ENCODE data around the gene BUD31. TPM values are rescaled to one million over a fixed set of nuclear protein-coding genes. Genes with fewer than 3 reads are reported as not detected.

BUD31 gene
- total and polyA plus RNA-seq, 9 of the 15 experiments (the other 6 are each of a cell fraction or from before 2014, with no cell fraction given), result 105 to 342 (median 247) TPM

DNA sequence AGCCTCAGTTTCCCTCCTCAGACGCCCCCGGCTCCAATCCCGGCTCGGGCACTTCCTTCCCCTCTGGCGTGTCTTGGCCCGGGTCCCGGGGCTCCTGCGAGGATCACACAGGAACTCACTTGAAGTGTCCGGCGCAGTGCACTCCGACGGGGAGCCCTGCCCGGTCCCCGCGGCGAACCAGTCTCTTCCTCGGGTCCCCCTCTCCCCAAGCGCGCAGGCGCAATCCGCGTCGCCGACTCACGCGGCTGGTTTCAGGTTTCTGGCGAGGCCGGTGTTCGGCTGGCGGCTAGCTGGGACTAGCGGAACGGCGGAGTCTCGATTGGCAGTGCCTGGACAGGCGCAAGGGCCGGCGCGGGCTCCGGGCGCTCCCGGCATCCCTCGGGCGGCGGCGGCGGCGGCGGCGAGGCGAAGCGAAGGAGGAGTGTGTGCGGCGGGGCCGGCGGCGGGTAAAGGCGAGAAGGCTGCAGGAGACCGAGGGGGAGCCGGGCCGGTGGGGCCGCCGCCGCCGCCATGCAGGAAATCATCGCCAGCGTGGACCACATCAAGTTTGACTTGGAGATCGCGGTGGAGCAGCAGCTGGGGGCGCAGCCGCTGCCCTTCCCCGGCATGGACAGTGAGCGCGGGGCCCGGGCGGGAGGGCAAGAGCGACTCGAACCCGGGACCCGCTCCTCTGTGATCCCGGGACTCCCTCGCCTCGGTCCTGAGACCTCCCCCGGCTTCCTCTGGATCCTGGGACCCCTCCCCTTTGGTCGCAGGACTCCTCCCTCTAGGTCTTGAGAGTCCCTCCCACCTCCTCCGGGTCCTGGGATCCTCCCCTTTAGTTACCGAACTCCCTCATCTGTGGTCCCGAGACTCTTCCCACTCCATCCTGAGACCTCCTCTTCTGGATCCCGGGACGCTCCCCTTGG lies 30.1 kb downstream of the BUD31 start, which contains the start of the genes CPSF4 and PTCD1 (continued):
- peak; percentile 55 for TF ChIP-seq SOX6 (IDR thresholded peaks at IDR 0.05)
- TF ChIP-seq PHF20 (IDR thresholded peaks at IDR 0.05; ENCODE audit: partially characterized antibody), result no peak
- no peak for TF ChIP-seq ZNF184 (CRISPR knock-in tag; IDR thresholded peaks at IDR 0.05)
- TF ChIP-seq PRMT5 (CRISPR knock-in tag; IDR thresholded peaks at IDR 0.05), result no peak
- TF ChIP-seq SAFB (IDR thresholded peaks at IDR 0.05; ENCODE audit: borderline replicate concordance, low read depth, low read length), result no peak
- TF ChIP-seq, protein P1, sequence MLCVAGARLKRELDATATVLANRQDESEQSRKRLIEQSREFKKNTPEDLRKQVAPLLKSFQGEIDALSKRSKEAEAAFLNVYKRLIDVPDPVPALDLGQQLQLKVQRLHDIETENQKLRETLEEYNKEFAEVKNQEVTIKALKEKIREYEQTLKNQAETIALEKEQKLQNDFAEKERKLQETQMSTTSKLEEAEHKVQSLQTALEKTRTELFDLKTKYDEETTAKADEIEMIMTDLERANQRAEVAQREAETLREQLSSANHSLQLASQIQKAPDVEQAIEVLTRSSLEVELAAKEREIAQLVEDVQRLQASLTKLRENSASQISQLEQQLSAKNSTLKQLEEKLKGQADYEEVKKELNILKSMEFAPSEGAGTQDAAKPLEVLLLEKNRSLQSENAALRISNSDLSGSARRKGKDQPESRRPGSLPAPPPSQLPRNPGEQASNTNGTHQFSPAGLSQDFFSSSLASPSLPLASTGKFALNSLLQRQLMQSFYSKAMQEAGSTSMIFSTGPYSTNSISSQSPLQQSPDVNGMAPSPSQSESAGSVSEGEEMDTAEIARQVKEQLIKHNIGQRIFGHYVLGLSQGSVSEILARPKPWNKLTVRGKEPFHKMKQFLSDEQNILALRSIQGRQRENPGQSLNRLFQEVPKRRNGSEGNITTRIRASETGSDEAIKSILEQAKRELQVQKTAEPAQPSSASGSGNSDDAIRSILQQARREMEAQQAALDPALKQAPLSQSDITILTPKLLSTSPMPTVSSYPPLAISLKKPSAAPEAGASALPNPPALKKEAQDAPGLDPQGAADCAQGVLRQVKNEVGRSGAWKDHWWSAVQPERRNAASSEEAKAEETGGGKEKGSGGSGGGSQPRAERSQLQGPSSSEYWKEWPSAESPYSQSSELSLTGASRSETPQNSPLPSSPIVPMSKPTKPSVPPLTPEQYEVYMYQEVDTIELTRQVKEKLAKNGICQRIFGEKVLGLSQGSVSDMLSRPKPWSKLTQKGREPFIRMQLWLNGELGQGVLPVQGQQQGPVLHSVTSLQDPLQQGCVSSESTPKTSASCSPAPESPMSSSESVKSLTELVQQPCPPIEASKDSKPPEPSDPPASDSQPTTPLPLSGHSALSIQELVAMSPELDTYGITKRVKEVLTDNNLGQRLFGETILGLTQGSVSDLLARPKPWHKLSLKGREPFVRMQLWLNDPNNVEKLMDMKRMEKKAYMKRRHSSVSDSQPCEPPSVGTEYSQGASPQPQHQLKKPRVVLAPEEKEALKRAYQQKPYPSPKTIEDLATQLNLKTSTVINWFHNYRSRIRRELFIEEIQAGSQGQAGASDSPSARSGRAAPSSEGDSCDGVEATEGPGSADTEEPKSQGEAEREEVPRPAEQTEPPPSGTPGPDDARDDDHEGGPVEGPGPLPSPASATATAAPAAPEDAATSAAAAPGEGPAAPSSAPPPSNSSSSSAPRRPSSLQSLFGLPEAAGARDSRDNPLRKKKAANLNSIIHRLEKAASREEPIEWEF (CRISPR knock-in tag; IDR thresholded peaks at IDR 0.05), result no peak
- TF ChIP-seq DMBX1 (CRISPR knock-in tag; IDR thresholded peaks at IDR 0.05; ENCODE audit: borderline replicate concordance), result peak; percentile 69
- TF ChIP-seq CXXC5 (CRISPR knock-in tag; IDR thresholded peaks at IDR 0.05), result peak; percentile 98
- TF ChIP-seq FOXK1 (CRISPR knock-in tag; IDR thresholded peaks at IDR 0.05; ENCODE audit: borderline replicate concordance), result no peak
- TF ChIP-seq ZNF695 (CRISPR knock-in tag; IDR thresholded peaks at IDR 0.05), result no peak
- peak; percentile 51; the same call in 1 of the 2 replicates for TF ChIP-seq ZNF436 (CRISPR knock-in tag; IDR thresholded peaks at IDR 0.05)
- peak; percentile 76 to 89; a peak in 3 of 4 replicates for TF ChIP-seq NONO (IDR thresholded peaks at IDR 0.05; ENCODE audit: low read depth in 2 of 2, low read length in 1 of 2)
- no peak for TF ChIP-seq HEY1 (CRISPR knock-in tag; IDR thresholded peaks at IDR 0.05; ENCODE audit: borderline replicate concordance)
- TF ChIP-seq MAFG (tag; conservative IDR thresholded peaks at IDR 0.05), result no peak
- peak; percentile 74 for TF ChIP-seq NR2C2 (CRISPR knock-in tag; IDR thresholded peaks at IDR 0.05)
- TF ChIP-seq NR2C2 (tag; IDR thresholded peaks at IDR 0.05), result peak; percentile 64; the same call in 1 of the 2 replicates
- no peak for TF ChIP-seq NR2C1 (IDR thresholded peaks at IDR 0.05)
- TF ChIP-seq NR2C1 (tag; IDR thresholded peaks at IDR 0.05), result no peak
- TF ChIP-seq EP300 (IDR thresholded peaks at IDR 0.05; ENCODE audit: low read length), result 0 out of 2 replicates have a peak, but pooled peaks have one; percentile 56
- no peak for TF ChIP-seq ELF2 (CRISPR knock-in tag; IDR thresholded peaks at IDR 0.05)
- no peak for TF ChIP-seq ZNF79 (CRISPR knock-in tag; IDR thresholded peaks at IDR 0.05; ENCODE audit: low read depth)
- TF ChIP-seq TBL1XR1 (IDR thresholded peaks at IDR 0.05; ENCODE audit: low read length in 2 of 2), result peak in 1 of 2 experiments; percentile 67; a peak in 1 of 4 replicates
- TF ChIP-seq KLF1 (tag; IDR thresholded peaks at IDR 0.05), result no peak
- no peak for TF ChIP-seq SP2 (IDR thresholded peaks at IDR 0.05; ENCODE audit: extremely low read depth, low read depth, low read length, poor library complexity, severe bottlenecking)
- TF ChIP-seq GTF2F1 (IDR thresholded peaks at IDR 0.05; ENCODE audit: low read depth, low read length), result peak; percentile 47; the same call in 1 of the 2 replicates
